Measurements from ENCODE around the gene LSP1. TPM values are rescaled to one million over a fixed set of nuclear protein-coding genes. Genes with fewer than 3 reads are reported as not detected.

The LSP1 gene
- total and polyA plus RNA-seq, 2 experiments from 2014 or later = 2.8 TPM; not detected in 1

- no peak for TF ChIP-seq CTCF (IDR thresholded peaks at IDR 0.05; ENCODE audit: low read depth, low read length)
- no peaks in the 10 kb centered on the region for H3K27me3 ChIP-seq
- no peak overlapping the region for H3K27ac ChIP-seq
- peak in 1 of 2 donors; percentile 64 for DNase-seq (ENCODE audit: low read depth in 1 of 2, low spot score in 1 of 2)
- H3K9me3 ChIP-seq (ENCODE audit: low read depth) = no peaks in the 10 kb centered on the region
- H3K4me3 ChIP-seq = no peak overlapping the region
- no peaks in the 10 kb centered on the region for H3K4me1 ChIP-seq (ENCODE audit: low read depth)
- H3K36me3 ChIP-seq = no peaks in the 10 kb centered on the region
Measured at GRCh38 chr11:1829039-1829820, 23.7 kb upstream of the LSP1 start.

GRCh38 chr11:1830004-1830321 is 22.9 kb upstream of the LSP1 start:
- Histone ChIP-seq H3K4me3 (no peak overlapping the region), H3K27me3 (no peaks in the 10 kb centered on the region), H3K4me1 (ENCODE audit: low read depth) (no peaks in the 10 kb centered on the region), H3K36me3 (no peaks in the 10 kb centered on the region), H3K9me3 (ENCODE audit: low read depth) (no peaks in the 10 kb centered on the region), H3K27ac (no peak overlapping the region)
- no peak for TF ChIP-seq CTCF (IDR thresholded peaks at IDR 0.05; ENCODE audit: low read depth, low read length)
- DNase-seq (ENCODE audit: low read depth in 1 of 2, low spot score in 1 of 2) = no peak

GRCh38 chr11:1830322-1831223 is 22.3 kb upstream of the LSP1 start:
- TF ChIP-seq CTCF (IDR thresholded peaks at IDR 0.05; ENCODE audit: low read depth, low read length) = no peak

GRCh38 chr11:1831338-1832210 is 21.3 kb upstream of the LSP1 start:
- no peak overlapping the region for H3K27ac ChIP-seq
- H3K9me3 ChIP-seq (ENCODE audit: low read depth) = no peaks in the 10 kb centered on the region
- no peaks in the 10 kb centered on the region for H3K4me1 ChIP-seq (ENCODE audit: low read depth)
- H3K27me3 ChIP-seq = no peaks in the 10 kb centered on the region
- no peaks in the 10 kb centered on the region for H3K36me3 ChIP-seq
- no peak for TF ChIP-seq CTCF (IDR thresholded peaks at IDR 0.05; ENCODE audit: low read depth, low read length)
- H3K4me3 ChIP-seq = no peak overlapping the region
- DNase-seq (ENCODE audit: low read depth in 1 of 2, low spot score in 1 of 2) = no peak

More at GRCh38 chr11:1830322-1831223, 22.3 kb upstream of the LSP1 start:
- H3K4me1 ChIP-seq (ENCODE audit: low read depth) = no peaks in the 10 kb centered on the region
- no peak overlapping the region for H3K27ac ChIP-seq
- no peak overlapping the region for H3K4me3 ChIP-seq
- no peaks in the 10 kb centered on the region for H3K27me3 ChIP-seq
- DNase-seq (ENCODE audit: low read depth in 1 of 2, low spot score in 1 of 2) = peak in 1 of 2 donors; percentile 33
- H3K36me3 ChIP-seq = no peaks in the 10 kb centered on the region
- H3K9me3 ChIP-seq (ENCODE audit: low read depth) = no peaks in the 10 kb centered on the region
